Loucy (cell line): Measurements from ENCODE around the gene SH3PXD2B.

ENCODE experiments used
- CTCF ChIP-seq: fragments of 200-600 bp; sonication (generic); conservative IDR thresholded peaks from 2 replicates; pipeline ENCODE4 v1.5.1; 2014; ENCODE audit warnings: mild to moderate bottlenecking, antibody characterized with exemption, low read length
- EZH2phosphoT487 ChIP-seq: fragments of 200-600 bp; IDR thresholded peaks from 2 replicates; pipeline ENCODE4 v1.6.1; 2018; ENCODE audit warnings: antibody characterized with exemption, mild to moderate bottlenecking, moderate library complexity, borderline replicate concordance

- TF ChIP-seq CTCF: no peak
- TF ChIP-seq EZH2phosphoT487: no peak
Measured at GRCh38 chr5:172451771-172452197, 2.5 kb downstream of the SH3PXD2B start.
